ENCODE data around the gene CADM1. TPM values are rescaled to one million over a fixed set of nuclear protein-coding genes. Genes with fewer than 3 reads are reported as not detected.

CADM1 gene
- total RNA-seq, 1 experiment from 2014 or later, result 1.1 TPM

- no peak overlapping the region for H3K27ac ChIP-seq (ENCODE audit: low read length)
- 0 out of 2 replicates have a peak, but pooled peaks cover 5% of the 10 kb centered on the region for H3K9me3 ChIP-seq (ENCODE audit: low read length)
- no peaks in the 10 kb centered on the region for H3K27me3 ChIP-seq (ENCODE audit: low read length)
- H3K4me1 ChIP-seq (ENCODE audit: insufficient read depth, low read length), result no peaks in the 10 kb centered on the region
- BruUV-seq (replicated peaks), result no TSS peak
- intact Hi-C loops (cut with micrococcal nuclease), result no loop called here
- ATAC-seq, result no peak
- no peaks in the 10 kb centered on the region for H3K36me3 ChIP-seq (ENCODE audit: low read depth, low read length)
- no peaks in the 10 kb centered on the region for H3K9me2 ChIP-seq (replicated peaks; ENCODE audit: low read length)
- H3K9ac ChIP-seq (ENCODE audit: low read length), result no peak overlapping the region
- H3K4me2 ChIP-seq (ENCODE audit: low read length), result no peak overlapping the region
- CTCF ChIA-PET, result no interaction called here
- no peaks in the 10 kb centered on the region for H3F3A ChIP-seq (ENCODE audit: low read length, unreplicated experiment)
- POLR2A ChIA-PET (ENCODE audit: unreplicated experiment), result no interaction called here
- H4K20me1 ChIP-seq (ENCODE audit: low read length), result no peaks in the 10 kb centered on the region
- H2AFZ ChIP-seq (ENCODE audit: low read length), result no peak overlapping the region
- DNase-seq, result no peak
- H3K4me3 ChIP-seq (ENCODE audit: low read length), result no peak overlapping the region
- no peaks in the 10 kb centered on the region for H3K79me2 ChIP-seq (ENCODE audit: low read length)
- TF ChIP-seq EZH2 (IDR thresholded peaks at IDR 0.05; ENCODE audit: low read length, unreplicated experiment), result no peak
- TF ChIP-seq CTCF (conservative IDR thresholded peaks at IDR 0.05; ENCODE audit: low read depth, low read length), result no peak
- TF ChIP-seq EZH2phosphoT487 (IDR thresholded peaks at IDR 0.05; ENCODE audit: borderline replicate concordance, low read length), result no peak
Measured at GRCh38 chr11:115267871-115268270, 236.3 kb downstream of the CADM1 start.

- no TSS peak for BruUV-seq (replicated peaks)
Measured at GRCh38 chr11:115267238-115267781, 236.9 kb downstream of the CADM1 start.

More at GRCh38 chr11:115267238-115267781, 236.9 kb downstream of the CADM1 start:
- ATAC-seq (no peak), DNase-seq (no peak)
- 0 out of 2 replicates have a peak, but pooled peaks cover 5% of the 10 kb centered on the region for H3K9me3 ChIP-seq (ENCODE audit: low read length)
- no peak overlapping the region for H3K4me2 ChIP-seq (ENCODE audit: low read length)
- ChIA-PET POLR2A (ENCODE audit: unreplicated experiment) (no interaction called here), CTCF (no interaction called here)
- H2AFZ ChIP-seq (ENCODE audit: low read length), result no peak overlapping the region
- H3K79me2 ChIP-seq (ENCODE audit: low read length), result no peaks in the 10 kb centered on the region
- no peak for TF ChIP-seq CTCF (conservative IDR thresholded peaks at IDR 0.05; ENCODE audit: low read depth, low read length)
- TF ChIP-seq EZH2 (IDR thresholded peaks at IDR 0.05; ENCODE audit: low read length, unreplicated experiment), result no peak
- no peak for TF ChIP-seq EZH2phosphoT487 (IDR thresholded peaks at IDR 0.05; ENCODE audit: borderline replicate concordance, low read length)
- H4K20me1 ChIP-seq (ENCODE audit: low read length), result no peaks in the 10 kb centered on the region
- intact Hi-C loops (cut with micrococcal nuclease), result no loop called here
- no peak overlapping the region for H3K27ac ChIP-seq (ENCODE audit: low read length)
- no peak overlapping the region for H3K4me3 ChIP-seq (ENCODE audit: low read length)
- no peaks in the 10 kb centered on the region for H3K9me2 ChIP-seq (replicated peaks; ENCODE audit: low read length)
- no peaks in the 10 kb centered on the region for H3K4me1 ChIP-seq (ENCODE audit: insufficient read depth, low read length)
- H3K9ac ChIP-seq (ENCODE audit: low read length), result no peak overlapping the region
- no peaks in the 10 kb centered on the region for H3F3A ChIP-seq (ENCODE audit: low read length, unreplicated experiment)
- H3K27me3 ChIP-seq (ENCODE audit: low read length), result no peaks in the 10 kb centered on the region
- H3K36me3 ChIP-seq (ENCODE audit: low read depth, low read length), result no peaks in the 10 kb centered on the region
